DOHH2 (cell line): ENCODE measurements around the gene STARD10.

Experiments used
- H3F3A ChIP-seq: fragments of 200-600 bp; sonication (generic), shearing (Covaris generic); 2 replicates; pipeline ENCODE4 v1.6.0; 2016; ENCODE audit warnings: antibody characterized with exemption, mild to moderate bottlenecking; ENCODE audit not compliant: control insufficient read depth, insufficient read depth
- H3K27ac ChIP-seq: fragments of 200-600 bp; sonication (generic); 2 replicates; pipeline ENCODE4 v1.5.1; 2014; ENCODE audit warnings: low read depth, mild to moderate bottlenecking, low read length, moderate library complexity
- H3K27me3 ChIP-seq: fragments of 200-600 bp; sonication (generic); 2 replicates; pipeline ENCODE4 v1.6.1; 2014; ENCODE audit warnings: mild to moderate bottlenecking, low read length, mixed read lengths; ENCODE audit not compliant: control insufficient read depth
- H3K36me3 ChIP-seq: fragments of 200-600 bp; sonication (generic); 2 replicates; pipeline ENCODE4 v1.6.1; 2014; ENCODE audit warnings: mild to moderate bottlenecking, low read length, moderate library complexity, mixed read lengths; ENCODE audit not compliant: control insufficient read depth
- H3K4me1 ChIP-seq: fragments of 200-600 bp; sonication (generic); 2 replicates; pipeline ENCODE4 v1.6.1; 2014; ENCODE audit warnings: mild to moderate bottlenecking, low read length, mixed read lengths; ENCODE audit not compliant: control insufficient read depth
- H3K4me2 ChIP-seq: fragments of 200-600 bp; sonication (generic); 2 replicates; pipeline ENCODE4 v1.6.0; 2014; ENCODE audit warnings: mild to moderate bottlenecking, low read length, moderate library complexity
- H3K4me3 ChIP-seq: fragments of 200-600 bp; sonication (generic); 2 replicates; pipeline ENCODE4 v1.5.1; 2014; ENCODE audit warnings: mild to moderate bottlenecking, low read length, mixed read lengths
- H3K79me2 ChIP-seq: fragments of 200-600 bp; sonication (generic); 2 replicates; pipeline ENCODE4 v1.6.1; 2014; ENCODE audit warnings: mild to moderate bottlenecking, low read length, mixed read lengths; ENCODE audit not compliant: control insufficient read depth
- H3K9me2 ChIP-seq: fragments of 200-600 bp; sonication (generic); replicated peaks from 2 replicates; pipeline ENCODE4 v1.6.1; 2014; ENCODE audit warnings: mild to moderate bottlenecking, low read length, mixed read lengths; ENCODE audit not compliant: control insufficient read depth
- H3K9me3 ChIP-seq: fragments of 200-600 bp; sonication (generic); 2 replicates; pipeline ENCODE4 v1.6.1; 2014; ENCODE audit warnings: antibody characterized with exemption, low read length, mixed read lengths; ENCODE audit not compliant: control insufficient read depth, insufficient read depth
- H4K20me1 ChIP-seq: fragments of 200-600 bp; sonication (generic); 2 replicates; pipeline ENCODE4 v1.6.0; 2014; ENCODE audit warnings: low read depth, mild to moderate bottlenecking, antibody characterized with exemption, low read length, moderate library complexity; ENCODE audit not compliant: control insufficient read depth, insufficient read depth
- EZH2phosphoT487 ChIP-seq: fragments of 200-600 bp; sonication (generic); IDR thresholded peaks from 2 replicates; pipeline ENCODE4 v1.6.1; 2017; ENCODE audit warnings: borderline replicate concordance, mild to moderate bottlenecking, antibody characterized with exemption, low read length, moderate library complexity, mixed read lengths
- TF ChIP-seq, protein P1 (sequence below): fragments of 200-600 bp; sonication (generic); IDR thresholded peaks from one replicate; pipeline ENCODE4 v1.5.1; 2014; ENCODE audit warnings: antibody characterized with exemption, mild to moderate bottlenecking, low read depth, low read length; ENCODE audit not compliant: poor library complexity, severe bottlenecking

The STARD10 gene

DNA sequence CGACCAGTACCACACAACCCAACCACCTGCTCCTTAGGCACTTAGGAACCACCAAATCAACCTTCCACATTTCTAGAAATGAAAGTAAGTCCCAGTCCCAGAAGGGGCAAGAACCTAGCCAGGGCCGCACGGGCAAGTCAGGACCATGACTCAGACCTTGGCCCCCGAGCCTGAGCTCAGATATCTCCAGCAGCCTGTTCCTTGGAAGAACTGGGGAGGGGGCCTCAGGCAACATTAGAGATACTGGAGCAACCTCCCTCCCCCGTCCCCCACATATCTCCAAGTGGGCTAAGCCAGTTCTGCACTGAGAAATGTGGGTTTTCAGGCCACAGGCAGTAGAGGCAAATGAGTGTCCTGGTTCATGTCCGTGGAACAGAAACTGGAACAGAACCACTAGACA is 49.4 kb downstream of the STARD10 start:
- Histone ChIP-seq H3K36me3 (no peaks in the 10 kb centered on the region), H3K9me2 (no peaks in the 10 kb centered on the region), H4K20me1 (peaks cover 4% of the 10 kb centered on the region)

DNA sequence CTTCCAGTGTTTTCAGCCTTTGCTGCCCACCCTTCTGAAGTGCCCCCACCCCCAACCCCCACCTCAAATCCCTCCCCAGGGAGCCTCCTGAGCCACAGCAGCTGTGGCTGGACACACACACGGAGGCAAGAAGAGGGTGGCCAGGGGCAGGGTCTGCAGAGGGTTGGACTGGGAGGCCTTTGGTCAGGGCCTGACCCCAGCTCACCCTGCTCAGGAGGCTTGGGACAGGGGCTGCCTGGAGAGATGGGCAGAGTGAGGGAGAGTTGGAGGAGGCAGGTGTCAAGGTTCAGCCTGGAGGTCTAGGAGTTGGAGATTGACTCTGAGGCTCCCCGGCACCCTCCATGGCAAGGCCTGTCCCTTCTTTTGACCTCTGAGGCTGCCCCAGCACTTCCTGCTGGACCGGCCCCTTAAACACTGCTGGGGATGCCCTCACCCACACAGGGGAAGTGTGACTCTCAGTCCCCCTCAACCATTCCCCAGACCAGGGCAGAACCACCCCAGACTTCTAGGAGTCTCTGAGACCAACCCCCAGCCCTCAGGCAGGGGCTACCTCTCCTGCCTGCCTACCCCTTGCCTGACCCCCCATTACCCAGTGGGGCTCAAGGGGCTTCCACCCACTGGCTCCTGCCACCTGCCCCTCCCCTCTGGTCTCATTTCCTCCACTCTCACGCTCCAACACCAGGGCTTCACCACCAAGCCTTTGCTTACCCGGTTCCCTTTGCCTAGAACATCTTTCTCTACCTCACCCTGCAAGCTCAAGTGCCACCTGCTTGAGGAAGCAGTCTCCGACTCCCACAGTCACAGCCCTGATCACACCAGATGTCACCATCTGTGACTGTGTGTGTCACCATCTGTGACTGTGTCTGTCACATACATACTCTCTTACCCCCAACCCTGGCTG is 50.3 kb downstream of the STARD10 start:
- H3K36me3 ChIP-seq = no peaks in the 10 kb centered on the region
- no peaks in the 10 kb centered on the region for H3K27me3 ChIP-seq
- H4K20me1 ChIP-seq = peaks cover 4% of the 10 kb centered on the region
- TF ChIP-seq EZH2phosphoT487 = no peak
- TF ChIP-seq, protein P1, sequence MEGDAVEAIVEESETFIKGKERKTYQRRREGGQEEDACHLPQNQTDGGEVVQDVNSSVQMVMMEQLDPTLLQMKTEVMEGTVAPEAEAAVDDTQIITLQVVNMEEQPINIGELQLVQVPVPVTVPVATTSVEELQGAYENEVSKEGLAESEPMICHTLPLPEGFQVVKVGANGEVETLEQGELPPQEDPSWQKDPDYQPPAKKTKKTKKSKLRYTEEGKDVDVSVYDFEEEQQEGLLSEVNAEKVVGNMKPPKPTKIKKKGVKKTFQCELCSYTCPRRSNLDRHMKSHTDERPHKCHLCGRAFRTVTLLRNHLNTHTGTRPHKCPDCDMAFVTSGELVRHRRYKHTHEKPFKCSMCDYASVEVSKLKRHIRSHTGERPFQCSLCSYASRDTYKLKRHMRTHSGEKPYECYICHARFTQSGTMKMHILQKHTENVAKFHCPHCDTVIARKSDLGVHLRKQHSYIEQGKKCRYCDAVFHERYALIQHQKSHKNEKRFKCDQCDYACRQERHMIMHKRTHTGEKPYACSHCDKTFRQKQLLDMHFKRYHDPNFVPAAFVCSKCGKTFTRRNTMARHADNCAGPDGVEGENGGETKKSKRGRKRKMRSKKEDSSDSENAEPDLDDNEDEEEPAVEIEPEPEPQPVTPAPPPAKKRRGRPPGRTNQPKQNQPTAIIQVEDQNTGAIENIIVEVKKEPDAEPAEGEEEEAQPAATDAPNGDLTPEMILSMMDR = no peak
- H3K79me2 ChIP-seq = peaks cover 37% of the 10 kb centered on the region
- H3K9me3 ChIP-seq = no peaks in the 10 kb centered on the region
- H3K9me2 ChIP-seq = no peaks in the 10 kb centered on the region
- peak overlapping the region; percentile 49 for H3K27ac ChIP-seq
- H3K4me2 ChIP-seq = peak overlapping the region; percentile 60
- peak overlapping the region; percentile 37 for H3K4me3 ChIP-seq
- peaks cover 27% of the 10 kb centered on the region for H3F3A ChIP-seq
- peaks cover 72% of the 10 kb centered on the region for H3K4me1 ChIP-seq

More for the DNA sequence above, 49.4 kb downstream of the STARD10 start:
- H3F3A ChIP-seq = peaks cover 27% of the 10 kb centered on the region
- peaks cover 32% of the 10 kb centered on the region for H3K79me2 ChIP-seq
- peak overlapping the region; percentile 49 for H3K27ac ChIP-seq
- no peaks in the 10 kb centered on the region for H3K27me3 ChIP-seq
- peaks cover 63% of the 10 kb centered on the region for H3K4me1 ChIP-seq
- TF ChIP-seq, protein P1 = no peak
- no peak for TF ChIP-seq EZH2phosphoT487
- H3K4me3 ChIP-seq = peak overlapping the region; percentile 37
- no peaks in the 10 kb centered on the region for H3K9me3 ChIP-seq
- peak overlapping the region; percentile 60 for H3K4me2 ChIP-seq

DNA sequence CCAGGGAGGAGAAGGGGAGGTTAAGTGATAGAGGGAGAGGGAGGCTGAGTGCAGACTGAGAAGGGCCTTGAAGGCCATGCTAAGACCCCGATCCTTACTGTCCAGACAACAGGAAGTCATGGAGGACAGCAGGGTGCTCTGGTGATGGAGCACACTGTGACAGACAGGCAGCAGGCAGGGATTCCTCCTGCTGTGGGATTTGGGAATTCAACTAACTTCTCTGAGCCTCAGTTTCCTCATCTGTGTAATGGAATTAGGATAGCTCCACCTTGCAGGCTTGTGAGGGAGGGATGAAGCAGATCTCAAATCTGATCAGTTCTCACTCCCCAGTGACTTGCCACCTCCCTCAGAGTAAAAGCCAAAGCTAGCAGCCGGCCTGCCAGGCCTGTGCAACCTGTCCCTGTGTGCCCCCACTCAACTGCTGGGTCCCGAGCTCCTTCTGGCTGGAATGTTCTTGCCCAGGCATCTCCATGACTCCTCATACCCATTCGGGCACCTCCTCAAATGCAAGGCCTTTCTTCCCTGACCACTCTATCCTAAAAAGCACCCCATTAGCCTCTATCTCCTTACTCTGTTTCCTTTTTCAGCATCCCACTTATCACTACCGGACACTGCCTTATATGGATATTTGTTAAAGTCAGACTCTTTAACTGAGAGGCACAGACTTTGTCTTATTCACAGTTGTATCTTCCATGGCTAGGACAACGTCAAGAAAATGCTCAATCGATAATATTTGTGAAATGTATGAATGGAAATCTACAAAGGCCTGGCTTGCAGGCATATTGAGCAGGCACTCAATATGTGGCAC is 51.1 kb downstream of the STARD10 start:
- 0 out of 2 replicates have a peak overlapping the region, but pooled peaks have one; percentile 13 for H3K27ac ChIP-seq
- no peaks in the 10 kb centered on the region for H3K27me3 ChIP-seq
- peaks cover 29% of the 10 kb centered on the region for H3F3A ChIP-seq
- H3K9me3 ChIP-seq = no peaks in the 10 kb centered on the region
- TF ChIP-seq, protein P1 = no peak
- no peak for TF ChIP-seq EZH2phosphoT487
- peak overlapping the region; percentile 76; the same call in 1 of the 2 replicates for H3K4me2 ChIP-seq
- peaks cover 4% of the 10 kb centered on the region for H4K20me1 ChIP-seq
- H3K79me2 ChIP-seq = peaks cover 40% of the 10 kb centered on the region
- peaks cover 80% of the 10 kb centered on the region for H3K4me1 ChIP-seq
- H3K9me2 ChIP-seq = no peaks in the 10 kb centered on the region
- H3K4me3 ChIP-seq = no peak overlapping the region
- no peaks in the 10 kb centered on the region for H3K36me3 ChIP-seq
